IPS-11a (cell line): ENCODE measurements around the gene ACTG1.

Experiments
- H3K4me3 ChIP-seq: one replicate; pipeline ENCODE4 v1.5.1; 2013; ENCODE audit warnings: low read depth, low read length, control low read depth

ACTG1 gene

GRCh38 chr17:81512562-81513371, at the start of gene ACTG1:
Gene ACTG1 (minus strand): TSS chr17:81512799. CDS start chr17:81512354, 445 bp downstream.
- H3K4me3 ChIP-seq, result peak within 1 kb of the TSS; percentile 94

GRCh38 chr17:81561494-81561885, 48.9 kb upstream of the ACTG1 start:
- H3K4me3 ChIP-seq, result no peak overlapping the region

- no peak overlapping the region for H3K4me3 ChIP-seq
These were observed 46.6 kb upstream of the ACTG1 start for GRCh38 chr17:81558941-81559806.

GRCh38 chr17:81558115-81558468, 45.5 kb upstream of the ACTG1 start:
- no peak overlapping the region for H3K4me3 ChIP-seq

- H3K4me3 ChIP-seq, result no peak overlapping the region
These were observed 44.9 kb upstream of the ACTG1 start for GRCh38 chr17:81557276-81558114.

GRCh38 chr17:81556863-81557262, 44.3 kb upstream of the ACTG1 start:
- H3K4me3 ChIP-seq, result no peak overlapping the region

- H3K4me3 ChIP-seq, result no peak overlapping the region
These were observed 43.6 kb upstream of the ACTG1 start for GRCh38 chr17:81556175-81556691.

GRCh38 chr17:81553616-81554181, 41.1 kb upstream of the ACTG1 start:
- H3K4me3 ChIP-seq, result peak overlapping the region; percentile 81

- H3K4me3 ChIP-seq, result peak overlapping the region; percentile 81
These were observed 40.5 kb upstream of the ACTG1 start for GRCh38 chr17:81553018-81553615.

- H3K4me3 ChIP-seq, result peak within 1 kb of the TSS; percentile 81
These were observed 39.8 kb upstream of the ACTG1 start, which contains the start of gene FAAP100 for GRCh38 chr17:81552244-81553017. Gene FAAP100 (minus strand): TSS chr17:81552353. CDS start chr17:81552330, 23 bp downstream.

- peak overlapping the region; percentile 81 for H3K4me3 ChIP-seq
These were observed 39.1 kb upstream of the ACTG1 start for GRCh38 chr17:81551458-81552243.

GRCh38 chr17:81550830-81551457, 38.3 kb upstream of the ACTG1 start:
- peak overlapping the region; percentile 81 for H3K4me3 ChIP-seq

- no peak overlapping the region for H3K4me3 ChIP-seq
These were observed 37.7 kb upstream of the ACTG1 start for GRCh38 chr17:81550285-81550684.

GRCh38 chr17:81549826-81550225, 37.2 kb upstream of the ACTG1 start:
- no peak overlapping the region for H3K4me3 ChIP-seq

GRCh38 chr17:81549031-81549557, 36.5 kb upstream of the ACTG1 start:
- H3K4me3 ChIP-seq, result no peak overlapping the region

- no peak overlapping the region for H3K4me3 ChIP-seq
These were observed 35.0 kb upstream of the ACTG1 start for GRCh38 chr17:81547614-81547982.

- H3K4me3 ChIP-seq, result no peak overlapping the region
These were observed 34.5 kb upstream of the ACTG1 start for GRCh38 chr17:81546906-81547613.
